MG63 (cell line): ENCODE data around the gene PITX1. TPM values are rescaled to one million over a fixed set of nuclear protein-coding genes. Genes with fewer than 3 reads are reported as not detected.
"Not testable (repeated sequence)": the region's sequence is repeated elsewhere in the genome, so short reads cannot be mapped to it uniquely, and the experiment has no call there.

ENCODE experiments used
- DNase-seq: peaks from one replicate; pipeline ENCODE4 v3.0.0-alpha.2; 2020
- H3K27me3 ChIP-seq: fragments of 250-450 bp; sonication (Bioruptor Pico); 2 replicates; pipeline ENCODE4 v1.5.1; 2020; ENCODE audit warnings: mild to moderate bottlenecking, moderate library complexity
- H3K36me3 ChIP-seq: fragments of 250-450 bp; sonication (Bioruptor Pico); 2 replicates; pipeline ENCODE4 v1.5.1; 2020; ENCODE audit warnings: mild to moderate bottlenecking, moderate library complexity
- H3K4me3 ChIP-seq: fragments of 250-450 bp; sonication (Bioruptor Pico); 2 replicates; pipeline ENCODE4 v1.5.1; 2020; ENCODE audit warnings: mild to moderate bottlenecking, moderate library complexity
- H3K9me3 ChIP-seq: fragments of 250-450 bp; sonication (Bioruptor Pico); 2 replicates; pipeline ENCODE4 v1.5.1; 2020; ENCODE audit warnings: mild to moderate bottlenecking, moderate library complexity
- total RNA-seq: library from RNA; depleted of rRNA; stranded (reverse); fragments of >200 nt; shearing (Covaris generic); gene quantifications from 2 replicates; pipeline ENCODE4 v1.2.3, GENCODE V29; 2014; ENCODE audit warnings: low replicate concordance

Gene PITX1
- total RNA-seq, 1 experiment from 2014 or later = 372 TPM

GRCh38 chr5:135011355-135012032 lies 22.5 kb downstream of the PITX1 start:
- no peaks in the 10 kb centered on the region for H3K27me3 ChIP-seq
- no peak for DNase-seq
- no peak overlapping the region for H3K4me3 ChIP-seq
- H3K9me3 ChIP-seq = no peaks in the 10 kb centered on the region
- H3K36me3 ChIP-seq = peaks cover 57% of the 10 kb centered on the region

- Histone ChIP-seq H3K27me3 (no peaks in the 10 kb centered on the region), H3K4me3 (no peak overlapping the region), H3K36me3 (peaks cover 54% of the 10 kb centered on the region), H3K9me3 (no peaks in the 10 kb centered on the region)
- DNase-seq = peak; percentile 44
These were observed 23.3 kb downstream of the PITX1 start for GRCh38 chr5:135010502-135011354.

GRCh38 chr5:135009736-135010501 lies 24.1 kb downstream of the PITX1 start:
- no peak for DNase-seq
- Histone ChIP-seq H3K36me3 (peaks cover 50% of the 10 kb centered on the region), H3K4me3 (no peak overlapping the region), H3K27me3 (no peaks in the 10 kb centered on the region), H3K9me3 (no peaks in the 10 kb centered on the region)

DNA sequence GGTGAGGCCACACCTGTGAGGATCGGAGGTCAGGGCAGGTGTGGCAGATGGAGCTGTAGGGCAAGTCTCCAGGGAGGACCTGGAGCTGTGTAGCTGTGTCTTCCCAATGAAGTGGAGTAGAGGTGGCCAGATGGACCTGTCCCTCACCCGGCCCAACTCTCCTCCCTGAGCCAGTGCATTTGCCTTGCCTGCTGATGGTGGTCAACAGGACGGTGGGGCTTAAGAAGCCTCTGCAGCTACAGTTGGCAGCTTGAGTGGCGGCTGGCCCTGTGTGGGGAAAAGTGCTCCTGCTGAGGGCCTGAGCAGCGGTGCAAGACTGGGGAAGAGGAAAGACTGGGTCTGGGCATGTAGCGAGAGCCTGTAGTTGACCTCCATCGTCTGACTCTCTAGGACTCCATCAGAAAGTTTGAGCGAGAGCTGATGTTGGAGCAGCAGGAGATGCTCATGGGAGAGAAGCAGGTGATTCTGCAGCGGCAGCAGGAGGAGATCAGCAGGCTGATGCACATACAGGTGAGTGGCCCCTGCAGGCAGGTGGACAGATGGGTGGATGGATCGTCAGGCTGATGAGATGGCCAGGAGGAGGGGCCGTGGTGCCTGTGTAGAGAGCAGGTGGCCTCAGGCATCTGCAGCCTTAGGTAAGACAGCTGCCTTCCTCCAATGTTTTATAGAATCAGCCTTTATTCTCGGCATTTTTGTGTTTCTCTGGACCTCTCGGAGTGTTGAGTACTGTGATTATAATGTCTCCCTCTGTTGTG lies 24.9 kb downstream of the PITX1 start:
- peaks cover 50% of the 10 kb centered on the region for H3K36me3 ChIP-seq
- DNase-seq = no peak

DNA sequence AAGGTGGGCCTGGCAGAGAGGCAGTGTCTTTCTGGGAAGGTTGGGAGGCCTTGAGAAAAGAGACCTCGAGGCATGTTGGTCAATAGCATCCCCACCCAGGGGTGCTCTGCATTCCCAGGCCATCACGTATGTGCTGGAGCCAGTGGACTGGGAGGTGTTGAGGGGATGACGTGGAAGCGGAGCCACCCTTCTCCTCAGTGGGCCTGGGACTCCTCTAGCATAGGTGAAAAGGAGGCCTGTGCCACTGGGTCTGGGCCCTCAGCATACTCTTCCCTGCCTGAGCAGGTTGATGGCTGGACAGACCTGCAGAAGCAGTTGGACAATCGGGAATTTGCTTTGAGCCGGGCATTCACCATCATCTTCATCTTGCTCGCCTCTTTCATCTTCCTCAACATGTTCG lies 25.5 kb downstream of the PITX1 start:
- Histone ChIP-seq H3K9me3 (peaks cover 8% of the 10 kb centered on the region), H3K4me3 (no peak overlapping the region), H3K27me3 (no peaks in the 10 kb centered on the region), H3K36me3 (peaks cover 52% of the 10 kb centered on the region)
- no peak for DNase-seq

More for the DNA sequence above, 24.9 kb downstream of the PITX1 start:
- no peak overlapping the region for H3K4me3 ChIP-seq
- peaks cover 2% of the 10 kb centered on the region for H3K9me3 ChIP-seq
- H3K27me3 ChIP-seq = no peaks in the 10 kb centered on the region

GRCh38 chr5:135007749-135008363 lies 26.2 kb downstream of the PITX1 start:
- peaks cover 15% of the 10 kb centered on the region for H3K9me3 ChIP-seq

DNA sequence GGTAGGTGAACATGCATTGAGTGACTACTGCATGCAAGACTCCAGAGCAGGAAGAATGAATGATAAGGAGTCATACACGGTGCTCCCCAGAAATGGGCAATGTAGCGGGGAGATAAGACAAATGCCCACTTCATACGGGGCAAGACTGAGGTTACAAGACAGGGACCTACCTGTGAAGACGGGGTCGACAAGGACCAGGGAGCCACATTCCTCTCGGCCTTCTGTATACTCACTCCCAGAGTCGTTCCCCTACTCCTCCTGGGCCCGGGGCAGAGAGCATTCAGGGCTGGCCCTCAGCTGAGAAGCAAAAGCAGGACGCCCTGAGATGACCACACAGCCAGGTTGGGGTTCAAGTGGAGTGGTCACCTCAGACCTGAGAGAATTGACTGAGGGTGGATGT lies 26.7 kb downstream of the PITX1 start:
- Histone ChIP-seq H3K27me3 (no peaks in the 10 kb centered on the region), H3K9me3 (peaks cover 19% of the 10 kb centered on the region), H3K36me3 (peaks cover 49% of the 10 kb centered on the region), H3K4me3 (no peak overlapping the region)
- no peak for DNase-seq

More at GRCh38 chr5:135007749-135008363, 26.2 kb downstream of the PITX1 start:
- H3K27me3 ChIP-seq = no peaks in the 10 kb centered on the region
- H3K36me3 ChIP-seq = peaks cover 50% of the 10 kb centered on the region
- H3K4me3 ChIP-seq = no peak overlapping the region
- DNase-seq = no peak

GRCh38 chr5:135005076-135005475 lies 29.0 kb downstream of the PITX1 start:
- H3K36me3 ChIP-seq = peaks cover 41% of the 10 kb centered on the region
- no peak for DNase-seq
- H3K4me3 ChIP-seq = no peak overlapping the region
- H3K9me3 ChIP-seq = peaks cover 31% of the 10 kb centered on the region
- H3K27me3 ChIP-seq = no peaks in the 10 kb centered on the region

GRCh38 chr5:135004376-135004775 lies 29.7 kb downstream of the PITX1 start:
- Histone ChIP-seq H3K9me3 (peaks cover 33% of the 10 kb centered on the region), H3K4me3 (no peak overlapping the region), H3K36me3 (peaks cover 41% of the 10 kb centered on the region), H3K27me3 (no peaks in the 10 kb centered on the region)
- DNase-seq = no peak

DNA sequence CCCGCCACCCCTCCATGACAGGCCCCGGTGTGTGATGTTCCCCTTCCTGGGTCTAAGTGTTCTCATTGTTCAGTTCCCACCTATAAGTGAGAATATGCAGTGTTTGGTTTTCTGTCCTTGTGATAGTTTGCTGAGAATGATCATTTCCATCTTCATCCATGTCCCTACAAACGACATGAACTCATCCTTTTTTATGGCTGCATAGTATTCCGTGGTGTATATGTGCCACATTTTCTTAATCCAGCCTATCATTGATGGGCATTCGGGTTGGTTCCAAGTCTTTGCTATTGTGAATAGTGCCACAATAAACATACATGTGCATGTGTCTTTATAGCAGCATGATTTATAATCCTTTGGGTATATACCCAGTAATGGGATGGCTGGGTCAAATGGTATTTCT lies 36.0 kb downstream of the PITX1 start:
- not testable (repeated sequence) for DNase-seq, H3K36me3 ChIP-seq, H3K27me3 ChIP-seq, H3K4me3 ChIP-seq
- H3K9me3 ChIP-seq = peaks cover 28% of the 10 kb centered on the region

DNA sequence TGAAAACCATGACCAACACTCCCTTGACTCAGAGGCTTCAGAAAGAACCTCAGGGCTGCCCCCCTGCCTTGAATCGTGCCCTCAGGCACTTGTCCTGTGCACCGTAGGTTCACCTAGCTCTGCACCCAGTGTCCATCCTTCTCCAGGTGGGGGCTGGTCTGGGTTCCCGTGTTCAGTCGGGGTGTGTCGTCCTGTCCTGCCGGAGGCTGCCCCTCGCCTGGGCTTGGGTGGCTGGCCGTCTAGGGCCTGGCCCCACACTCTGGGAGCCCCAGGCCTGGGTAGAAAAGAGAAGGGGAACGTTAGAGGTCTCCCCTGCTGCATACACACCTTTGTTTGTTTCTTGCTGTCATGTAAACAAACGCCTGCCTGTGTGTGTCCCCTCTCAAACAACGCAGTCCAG lies 37.0 kb downstream of the PITX1 start:
- no peak overlapping the region for H3K4me3 ChIP-seq
- H3K9me3 ChIP-seq = peaks cover 22% of the 10 kb centered on the region
- DNase-seq = no peak
- H3K27me3 ChIP-seq = no peaks in the 10 kb centered on the region
- no peaks in the 10 kb centered on the region for H3K36me3 ChIP-seq

DNA sequence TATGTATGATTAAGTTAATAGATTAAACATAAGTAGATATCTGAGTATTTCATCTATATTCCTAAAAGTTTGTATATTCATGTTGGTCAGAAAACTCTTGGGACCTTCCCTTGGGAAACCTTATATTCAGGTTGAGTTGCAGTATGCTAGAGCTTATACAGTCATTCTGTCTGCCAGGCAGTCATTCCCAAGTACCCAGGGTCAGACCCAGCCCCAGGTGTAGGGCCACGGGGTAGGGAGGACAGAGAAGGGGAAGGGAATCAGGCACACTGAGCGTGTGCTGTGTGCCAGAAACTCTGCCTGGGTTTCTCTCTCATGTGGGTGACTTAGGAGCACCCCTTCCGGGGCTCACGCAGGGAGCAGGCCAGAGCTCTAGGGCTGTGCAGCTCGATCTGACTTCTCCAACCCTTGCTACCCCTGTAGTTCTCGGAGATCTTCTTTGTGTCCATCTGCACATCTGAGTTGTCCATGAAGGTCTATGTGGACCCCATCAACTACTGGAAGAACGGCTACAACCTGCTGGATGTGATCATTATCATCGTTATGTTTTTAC lies 38.1 kb downstream of the PITX1 start:
- Histone ChIP-seq H3K9me3 (peaks cover 22% of the 10 kb centered on the region), H3K27me3 (no peaks in the 10 kb centered on the region), H3K4me3 (no peak overlapping the region), H3K36me3 (peaks cover 5% of the 10 kb centered on the region)
- no peak for DNase-seq

DNA sequence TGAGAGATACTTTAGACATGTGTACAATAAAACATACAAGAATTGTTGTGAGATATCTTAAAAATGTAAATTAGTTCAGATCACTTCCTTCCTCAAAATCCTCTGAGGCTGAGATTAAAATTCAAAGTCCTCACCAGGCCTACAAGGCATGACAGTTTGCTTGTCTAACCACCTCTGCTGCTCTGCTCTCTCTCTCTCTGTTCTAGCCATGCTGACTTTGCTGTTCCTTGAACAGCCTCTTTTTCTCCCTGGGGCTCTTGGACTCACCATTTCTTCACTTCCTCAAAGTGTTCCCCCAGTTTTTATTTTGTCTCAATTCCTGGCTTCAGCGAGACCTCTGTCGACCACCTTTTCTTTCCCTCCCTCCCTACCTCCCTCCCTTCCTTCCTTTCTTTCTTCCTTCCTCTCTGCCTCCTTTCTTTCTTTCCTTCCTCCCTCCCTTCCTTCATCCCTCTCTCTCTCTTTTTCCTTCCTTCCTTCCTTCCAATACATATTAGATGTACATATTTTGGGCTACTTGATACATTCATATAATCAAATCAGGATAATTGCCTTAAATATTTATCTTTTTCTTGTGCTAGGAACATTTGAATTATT lies 39.4 kb downstream of the PITX1 start:
- Histone ChIP-seq H3K36me3 (peaks cover 13% of the 10 kb centered on the region), H3K9me3 (peaks cover 22% of the 10 kb centered on the region)

DNA sequence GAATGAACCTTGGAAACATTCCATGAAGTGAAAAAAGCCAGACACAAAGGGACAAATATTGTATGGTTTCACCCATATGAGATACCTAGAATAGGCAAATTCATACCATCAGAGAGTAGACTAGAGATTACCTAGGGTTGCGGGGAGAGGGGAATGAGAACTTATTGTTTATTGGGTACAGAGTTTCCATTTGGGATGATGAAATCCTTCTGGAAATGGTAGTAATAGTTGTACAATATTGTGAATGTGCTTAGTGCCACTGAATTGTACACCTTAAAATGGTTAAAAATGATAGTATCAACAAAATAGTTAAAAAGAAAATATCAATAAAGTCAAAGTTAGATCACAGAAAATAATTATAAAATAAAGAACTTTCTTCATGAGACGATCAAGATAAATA lies 40.9 kb downstream of the PITX1 start:
- no peak for DNase-seq
- Histone ChIP-seq H3K36me3 (peaks cover 15% of the 10 kb centered on the region), H3K27me3 (no peaks in the 10 kb centered on the region), H3K4me3 (no peak overlapping the region), H3K9me3 (peaks cover 12% of the 10 kb centered on the region)

More for the DNA sequence above, 39.4 kb downstream of the PITX1 start:
- no peak for DNase-seq
- H3K4me3 ChIP-seq = no peak overlapping the region
- no peaks in the 10 kb centered on the region for H3K27me3 ChIP-seq

GRCh38 chr5:134992148-134992547 lies 41.9 kb downstream of the PITX1 start:
- peaks cover 15% of the 10 kb centered on the region for H3K36me3 ChIP-seq
- H3K4me3 ChIP-seq = no peak overlapping the region
- DNase-seq = no peak
- H3K9me3 ChIP-seq = peaks cover 12% of the 10 kb centered on the region
- H3K27me3 ChIP-seq = no peaks in the 10 kb centered on the region
